ENCODE measurements around the gene SLC16A12. TPM values are rescaled to one million over a fixed set of nuclear protein-coding genes. Genes with fewer than 3 reads are reported as not detected.

The SLC16A12 gene
- total RNA-seq, 1 experiment from 2014 or later: 0.77 TPM

- Histone ChIP-seq H3K9ac (ENCODE audit: extremely low read depth, insufficient read length, low read length) (no peak overlapping the region), H2AK5ac (ENCODE audit: insufficient read length, low read length) (no peak overlapping the region), H3K4me2 (ENCODE audit: insufficient read depth, insufficient read length, low read length) (no peak overlapping the region), H3K79me2 (ENCODE audit: insufficient read depth, low read length) (no peaks in the 10 kb centered on the region), H2AFZ (ENCODE audit: low read length) (no peak overlapping the region), H3K23me2 (ENCODE audit: insufficient read length, low read depth, low read length, poor library complexity, severe bottlenecking) (no peaks in the 10 kb centered on the region), H3K79me1 (ENCODE audit: insufficient read depth, low read depth, low read length, poor library complexity, severe bottlenecking) (no peaks in the 10 kb centered on the region), H3K23ac (ENCODE audit: insufficient read length, low read depth, low read length) (no peak overlapping the region), H3T11ph (ENCODE audit: low read length) (no peak overlapping the region), H4K91ac (ENCODE audit: insufficient read length, low read depth, low read length) (no peak overlapping the region), H3K9me3 (ENCODE audit: control insufficient read depth, low read depth, low read length) (no peaks in the 10 kb centered on the region), H3K27ac (ENCODE audit: insufficient read length, low read depth, low read length) (no peak overlapping the region), H3K14ac (ENCODE audit: insufficient read depth, low read length) (no peak overlapping the region), H4K5ac (ENCODE audit: insufficient read length, low read depth, low read length) (no peak overlapping the region), H2BK20ac (ENCODE audit: low read depth, low read length, poor library complexity, severe bottlenecking) (no peak overlapping the region), H2BK15ac (ENCODE audit: low read depth, low read length) (no peak overlapping the region), H3K27me3 (ENCODE audit: insufficient read depth, low read length) (no peaks in the 10 kb centered on the region), H4K8ac (replicated peaks; ENCODE audit: insufficient read length, low read depth, low read length) (no peak overlapping the region), H3K56ac (ENCODE audit: insufficient read length, low read depth, low read length) (no peak overlapping the region), H3K4ac (ENCODE audit: low read depth, low read length) (no peak overlapping the region), H3K4me1 (ENCODE audit: insufficient read depth, low read length) (no peaks in the 10 kb centered on the region), H2BK120ac (ENCODE audit: low read depth, low read length, poor library complexity, severe bottlenecking) (no peak overlapping the region), H2BK5ac (ENCODE audit: insufficient read length, low read length) (no peak overlapping the region), H2BK12ac (ENCODE audit: insufficient read length, low read depth, low read length) (no peak overlapping the region), H4K20me1 (ENCODE audit: control insufficient read depth, insufficient read depth, insufficient read length) (no peaks in the 10 kb centered on the region), H3K18ac (ENCODE audit: insufficient read length, low read depth, low read length) (no peak overlapping the region)
- Mint-ChIP-seq H3K9me3 (peaks cover 9 to 15% of the 10 kb centered on the region in 2 experiments; a peak in 4 of 5 replicates), H3K4me3 (no peak overlapping the region), H3K4me1 (peaks cover 0 to 10% of the 10 kb centered on the region in 2 experiments; a peak in 1 of 4 replicates), H3K27ac (peak overlapping the region in 1 of 3 experiments; percentile 13; a peak in 1 of 7 replicates), H3K27me3 (ENCODE audit: low read depth) (no peaks in the 10 kb centered on the region; the same call in 1 of the 2 replicates), H3K36me3 (ENCODE audit: insufficient read depth in 1 of 3, low read depth in 3 of 3) (peaks cover 2 to 9% (median 8%) of the 10 kb centered on the region in 3 experiments; a peak in 5 of 7 replicates)
- DNase-seq: no peak
- TF ChIP-seq CTCF (conservative IDR thresholded peaks at IDR 0.05): no peak
- no CpG with 5 or more reads among the region's 1 CpG for WGBS (ENCODE audit: extremely low coverage, insufficient read length, low lambda C conversion rate)
Measured at GRCh38 chr10:89399956-89400355, 135.4 kb downstream of the SLC16A12 start.

Data from H9 (cell line).